Measurements from ENCODE around the gene REC114.

GRCh38 chr15:73584699-73585420 is 141.9 kb downstream of the REC114 start:
- TF ChIP-seq CTCF (IDR thresholded peaks at IDR 0.05) (no peak), POLR2A (IDR thresholded peaks at IDR 0.05) (no peak)

Measured in uterus (tissue), 2 donors.